HG03097 (cell line): ENCODE data around the gene SMAD5.

Experiments
- ATAC-seq: cut with Tn5 transposase; IDR thresholded peaks from one replicate; pipeline ENCODE4 v1.9.1; 2021; ENCODE audit not compliant: unreplicated experiment, low FRiP score

The SMAD5 gene

GRCh38 chr5:136212252-136212721 is 79.6 kb downstream of the SMAD5 start:
- no peak for ATAC-seq

GRCh38 chr5:136213919-136214493 is 81.4 kb downstream of the SMAD5 start:
- ATAC-seq = no peak

GRCh38 chr5:136215812-136216211 is 83.2 kb downstream of the SMAD5 start:
- no peak for ATAC-seq

GRCh38 chr5:136216230-136216629 is 83.6 kb downstream of the SMAD5 start:
- ATAC-seq = no peak

GRCh38 chr5:136221340-136221739 is 88.7 kb downstream of the SMAD5 start:
- ATAC-seq = no peak

GRCh38 chr5:136222580-136223235 is 90.1 kb downstream of the SMAD5 start:
- no peak for ATAC-seq

GRCh38 chr5:136225796-136226195 is 93.2 kb downstream of the SMAD5 start:
- ATAC-seq = no peak

- no peak for ATAC-seq
Observed at GRCh38 chr5:136226401-136226800, 93.8 kb downstream of the SMAD5 start.

GRCh38 chr5:136228136-136228757 is 95.6 kb downstream of the SMAD5 start:
- ATAC-seq = no peak

GRCh38 chr5:136230176-136230575 is 97.5 kb downstream of the SMAD5 start:
- no peak for ATAC-seq

- no peak for ATAC-seq
Observed at GRCh38 chr5:136232316-136232715, 99.7 kb downstream of the SMAD5 start.
